ENCODE results near the gene DNAJB8.

Gene DNAJB8

DNA sequence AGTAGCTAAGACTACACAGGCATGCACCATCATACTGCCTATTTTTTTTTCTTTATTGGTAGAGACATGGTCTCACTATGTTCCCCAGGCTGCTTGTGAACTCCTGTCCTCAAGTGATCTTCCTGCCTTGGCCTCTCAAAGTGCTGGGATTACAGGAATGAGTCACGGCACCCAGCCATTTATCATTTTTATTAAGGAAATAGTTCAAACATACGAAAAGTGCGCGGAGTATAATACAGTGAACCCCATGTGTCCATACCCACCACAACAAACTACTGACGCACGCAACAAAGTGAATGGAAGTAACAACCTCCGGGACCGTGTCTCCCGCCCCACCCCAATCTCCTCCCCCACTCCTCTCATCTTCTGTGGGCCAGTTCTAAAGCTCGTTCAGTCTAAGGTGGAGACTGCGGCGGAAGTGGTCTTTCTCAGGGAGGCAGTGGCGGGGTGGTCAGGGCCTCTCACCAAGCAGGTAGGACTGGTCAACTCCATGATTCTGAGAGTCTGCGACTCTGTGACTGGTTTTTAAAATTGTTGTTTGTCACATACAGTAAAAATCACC, 42.1 kb downstream of the DNAJB8 start:
- no peak for DNase-seq

DNA sequence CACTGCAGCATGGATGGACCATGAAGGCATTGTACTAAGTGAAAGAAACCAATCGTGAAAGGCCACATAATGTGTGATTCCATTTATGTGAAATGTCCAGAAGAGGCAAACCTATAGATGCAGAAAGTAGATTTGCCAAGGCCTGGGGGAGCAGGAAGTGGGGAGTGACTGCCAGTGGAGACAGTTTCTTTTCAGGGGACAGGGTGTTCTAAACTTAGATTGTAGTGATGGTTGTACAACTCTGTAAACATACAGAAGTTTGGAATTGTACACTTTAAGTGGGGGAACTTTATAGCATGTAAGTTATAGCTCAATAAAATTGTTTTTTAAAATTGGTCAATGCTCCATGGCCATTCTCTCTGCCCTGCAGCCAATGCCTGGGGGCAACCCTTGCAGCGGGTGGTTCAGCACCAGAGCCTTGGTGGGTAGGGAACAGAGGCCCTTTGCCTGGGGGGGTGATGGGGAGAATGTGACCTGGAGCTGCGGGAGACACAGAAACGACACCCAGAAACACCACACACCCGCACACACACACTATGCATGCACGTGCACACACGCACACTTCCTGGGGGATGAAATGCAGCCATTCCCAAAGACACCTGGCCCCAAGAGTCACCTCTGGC, 43.1 kb downstream of the DNAJB8 start:
- DNase-seq, result no peak

DNA sequence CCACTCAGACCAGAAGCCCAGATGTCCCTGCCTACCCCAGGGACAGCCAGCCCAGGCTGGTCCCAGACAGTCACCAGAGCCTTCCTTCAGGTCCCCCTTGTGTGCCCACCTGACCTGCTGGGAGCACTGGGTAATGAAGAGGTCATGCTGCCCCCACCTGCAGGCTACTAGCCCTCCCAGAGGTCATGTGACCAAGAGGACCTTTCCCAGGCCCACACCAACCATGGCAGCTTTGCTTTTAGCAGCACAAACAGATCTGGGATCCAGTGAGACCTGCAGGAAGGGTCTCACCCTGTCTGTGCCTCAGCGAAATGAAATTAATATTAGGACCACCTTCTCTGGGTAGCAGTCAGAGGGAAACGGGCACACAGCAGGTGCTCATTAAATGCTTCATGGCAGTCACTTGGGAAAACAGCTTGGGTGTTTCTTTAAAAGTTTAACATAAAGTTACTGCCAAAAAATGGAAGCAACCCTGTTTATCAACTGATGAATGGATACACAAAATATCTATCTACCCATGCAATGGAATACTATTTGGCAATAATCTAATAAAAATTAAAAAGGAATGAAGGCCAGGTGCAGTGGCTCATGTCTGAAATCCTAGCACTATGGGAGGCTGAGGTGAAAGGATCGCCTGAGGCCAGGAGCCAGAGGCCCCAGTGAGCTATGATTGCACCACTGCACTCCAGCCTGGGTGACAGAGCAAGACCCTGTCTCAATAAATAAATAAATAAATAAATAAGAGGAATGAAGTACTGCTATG, 43.7 kb downstream of the DNAJB8 start:
- no peak for DNase-seq

DNA sequence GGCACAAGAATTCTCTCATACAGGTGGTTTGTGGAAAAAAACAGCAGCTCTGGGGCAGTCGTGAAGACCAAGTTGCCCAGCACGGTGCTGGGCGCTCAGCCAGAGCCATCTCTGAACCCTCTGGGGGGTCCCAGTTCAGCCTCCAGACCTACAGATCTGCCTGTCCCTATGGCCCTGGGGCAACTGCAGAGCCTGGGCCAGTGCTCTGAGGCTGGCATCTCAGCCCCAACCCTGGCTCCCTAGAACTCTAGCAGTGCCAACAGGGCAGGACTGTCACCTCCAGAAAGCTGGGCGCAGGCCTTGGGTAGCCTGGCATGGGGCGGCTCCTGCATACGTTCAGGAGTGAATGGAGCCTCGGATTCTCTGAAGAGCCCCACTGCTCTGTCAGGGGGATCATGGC, 44.7 kb downstream of the DNAJB8 start:
- DNase-seq, result no peak

DNA sequence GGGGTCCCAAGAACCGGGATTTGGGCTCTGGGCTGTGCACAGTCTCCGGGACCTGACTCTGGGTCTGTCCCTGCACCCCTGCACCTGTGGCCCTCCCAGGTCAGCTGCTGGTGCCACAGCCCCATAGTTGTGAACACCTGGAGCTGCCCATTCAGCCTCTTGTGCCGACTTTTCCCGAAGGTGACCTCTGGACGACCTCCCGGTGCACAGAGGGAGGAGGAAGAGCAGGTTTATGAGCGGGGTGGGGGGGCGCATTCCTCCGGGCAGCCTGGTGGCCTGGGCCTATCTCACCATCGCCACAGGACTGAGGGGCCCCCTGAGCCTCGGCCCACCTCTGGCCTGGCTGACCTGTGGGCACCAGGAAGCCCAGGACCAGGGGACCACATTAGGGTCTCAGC, 45.3 kb downstream of the DNAJB8 start:
- DNase-seq, result no peak

DNA sequence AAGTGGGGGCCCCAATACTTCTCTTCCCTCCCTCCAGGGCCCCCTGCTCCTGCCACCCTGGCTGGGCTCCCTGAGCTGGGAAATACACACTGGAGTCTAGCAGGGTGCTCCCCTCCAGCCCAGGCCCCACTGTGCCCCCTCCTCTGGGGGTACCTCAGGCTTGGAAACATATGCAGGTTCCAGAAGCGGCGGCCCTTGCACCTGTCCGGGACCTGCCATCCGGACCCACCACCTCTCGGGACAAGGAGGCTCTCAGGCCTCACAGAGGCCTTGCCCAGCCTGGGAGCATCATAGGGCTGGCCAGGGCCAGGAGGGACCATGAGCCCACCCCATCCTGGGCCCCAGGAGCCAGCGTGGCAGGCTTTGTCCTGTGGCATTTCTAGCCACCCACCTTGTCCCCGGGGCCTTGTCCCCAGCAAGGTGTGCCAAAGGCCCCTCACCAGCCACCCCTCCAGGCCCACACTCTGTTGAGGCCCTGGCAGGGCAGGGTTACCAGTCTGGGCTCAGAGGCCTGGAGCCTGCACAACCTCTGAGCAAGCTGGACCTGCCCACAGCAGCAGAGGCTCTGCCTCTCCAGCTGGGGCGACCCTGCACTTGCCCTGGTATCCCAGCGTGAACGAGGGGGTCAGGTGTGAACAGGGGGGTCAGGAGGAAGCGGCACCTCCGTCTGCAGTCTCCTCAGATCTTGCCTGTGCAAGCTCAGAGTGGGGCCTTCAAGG, 45.8 kb downstream of the DNAJB8 start:
- DNase-seq, result no peak

DNA sequence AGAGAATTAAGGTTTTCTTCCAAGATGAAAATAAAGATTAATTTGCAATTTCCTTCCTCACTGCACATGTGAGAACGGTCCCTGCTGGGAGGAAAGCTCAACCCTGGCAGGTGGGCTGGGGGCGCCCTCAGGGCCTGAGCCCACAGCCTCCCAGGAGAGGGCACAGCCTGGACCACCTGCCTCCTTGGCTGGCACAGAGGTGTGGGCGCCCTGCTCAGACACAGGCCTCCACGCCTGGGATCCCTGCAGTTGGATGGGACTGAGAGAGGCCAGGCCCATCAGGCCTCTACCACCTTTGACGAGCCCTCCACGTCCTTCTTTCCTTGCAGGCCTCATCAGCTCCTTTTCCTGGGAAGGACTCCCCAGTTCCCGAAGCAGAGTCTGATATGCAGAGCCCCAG, 46.4 kb downstream of the DNAJB8 start:
- no peak for DNase-seq

DNA sequence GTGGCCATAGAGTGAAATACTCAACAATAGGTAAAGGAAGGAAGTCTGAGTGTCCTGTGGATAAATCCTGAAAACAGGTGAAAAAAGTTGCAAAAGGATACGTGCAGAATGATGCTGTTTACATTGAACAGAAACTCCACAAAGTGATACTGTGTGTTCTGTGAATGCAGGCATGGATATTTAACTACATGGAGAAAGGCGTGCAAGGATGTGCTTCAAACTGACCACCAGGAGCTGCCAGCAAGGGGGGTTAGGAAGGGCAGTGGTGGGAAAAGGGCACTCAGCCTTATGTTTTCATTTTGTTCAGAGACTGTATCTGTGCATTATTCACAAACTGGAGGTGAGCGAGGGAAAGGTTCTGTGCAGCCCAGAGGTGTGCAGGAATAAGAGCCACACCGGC, 47.4 kb downstream of the DNAJB8 start:
- no peak for DNase-seq

DNA sequence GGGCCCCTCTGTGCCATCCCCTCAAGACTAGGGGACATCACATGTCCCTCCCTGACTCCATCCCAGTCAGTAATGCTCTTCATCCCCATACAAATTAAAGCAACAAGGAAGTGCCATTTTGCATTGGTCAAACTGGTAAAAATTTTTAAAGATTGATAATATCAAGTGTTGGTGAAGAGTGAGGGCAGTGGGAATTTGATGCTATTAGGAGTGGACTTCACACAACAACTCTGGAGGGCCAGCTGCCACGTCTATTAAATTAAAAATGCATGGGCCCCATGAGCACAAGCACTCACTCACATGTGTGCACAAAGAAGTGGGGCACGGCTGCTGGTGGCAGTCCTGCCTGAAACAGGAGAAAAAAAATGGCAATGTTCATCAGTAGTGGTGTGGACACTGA, 47.8 kb downstream of the DNAJB8 start:
- no peak for DNase-seq

DNA sequence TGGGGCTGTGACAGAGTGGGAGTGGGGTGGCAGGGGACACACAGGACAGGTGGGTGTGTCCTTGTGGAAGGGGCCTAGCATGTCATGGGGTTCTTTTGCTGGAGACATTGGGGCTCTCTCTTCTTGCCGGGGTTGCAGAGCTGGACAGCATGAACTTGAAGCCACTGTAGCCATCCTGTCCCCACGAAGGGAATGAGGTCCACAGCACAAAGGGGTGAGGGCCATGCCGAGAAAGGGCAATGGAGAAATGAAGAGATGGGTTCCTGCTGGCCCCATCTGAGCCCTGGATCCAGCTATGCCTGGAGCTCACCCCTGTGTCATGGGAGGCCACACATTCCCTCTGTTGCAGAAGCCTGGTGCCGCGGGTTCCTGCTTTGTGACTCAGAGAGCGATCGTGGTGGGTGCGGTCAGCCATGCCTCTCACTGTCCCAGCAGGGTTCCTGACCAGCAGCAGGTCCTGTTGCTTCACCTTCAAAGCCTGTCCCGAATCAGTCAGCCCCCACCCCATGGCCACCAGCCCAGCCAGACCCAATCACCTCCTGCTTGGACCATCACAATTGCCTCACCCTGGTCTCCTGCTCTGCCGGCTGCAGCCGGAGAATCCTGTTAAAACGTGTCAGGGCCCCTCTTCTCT, 50.0 kb downstream of the DNAJB8 start:
- no peak for DNase-seq

DNA sequence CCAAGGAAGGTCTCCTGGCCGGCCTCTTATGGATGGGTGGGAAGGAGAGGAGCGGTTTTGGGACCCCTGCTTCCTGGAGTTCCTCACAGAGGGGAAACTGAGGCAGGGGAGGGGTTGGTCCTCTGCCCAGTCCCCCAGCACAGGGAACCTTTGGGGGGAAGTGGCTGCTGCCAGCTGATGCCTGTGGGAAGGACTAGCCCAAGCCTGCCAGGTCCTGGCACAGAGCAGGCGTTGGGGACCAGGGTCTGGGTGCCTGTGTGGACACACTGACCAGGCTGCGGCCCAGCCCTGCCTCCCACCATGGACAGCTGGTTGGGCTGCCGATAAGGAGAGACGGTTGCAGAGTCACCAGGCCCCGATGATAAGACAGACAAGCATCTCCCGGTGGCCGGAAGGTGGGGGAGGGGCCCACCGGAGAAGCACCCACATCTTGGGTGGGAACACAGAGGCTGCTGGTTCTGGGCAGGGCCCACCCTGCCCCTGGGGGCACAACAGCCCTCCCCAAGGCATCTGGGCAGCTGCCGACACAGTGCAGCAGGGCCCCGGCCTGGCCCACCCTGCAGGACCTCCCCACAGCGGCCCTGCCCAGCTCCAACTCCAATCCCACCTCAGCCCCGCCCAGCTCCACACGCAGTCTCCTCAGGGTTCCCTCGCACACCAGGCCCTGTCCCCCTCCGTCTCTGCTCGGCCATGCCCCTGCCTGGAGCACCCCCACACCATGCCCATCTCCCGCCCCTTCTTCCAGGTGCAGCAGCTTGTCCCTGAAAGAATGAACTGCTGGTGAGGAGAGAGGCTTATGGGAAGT, 50.7 kb downstream of the DNAJB8 start:
- DNase-seq, result no peak

DNA sequence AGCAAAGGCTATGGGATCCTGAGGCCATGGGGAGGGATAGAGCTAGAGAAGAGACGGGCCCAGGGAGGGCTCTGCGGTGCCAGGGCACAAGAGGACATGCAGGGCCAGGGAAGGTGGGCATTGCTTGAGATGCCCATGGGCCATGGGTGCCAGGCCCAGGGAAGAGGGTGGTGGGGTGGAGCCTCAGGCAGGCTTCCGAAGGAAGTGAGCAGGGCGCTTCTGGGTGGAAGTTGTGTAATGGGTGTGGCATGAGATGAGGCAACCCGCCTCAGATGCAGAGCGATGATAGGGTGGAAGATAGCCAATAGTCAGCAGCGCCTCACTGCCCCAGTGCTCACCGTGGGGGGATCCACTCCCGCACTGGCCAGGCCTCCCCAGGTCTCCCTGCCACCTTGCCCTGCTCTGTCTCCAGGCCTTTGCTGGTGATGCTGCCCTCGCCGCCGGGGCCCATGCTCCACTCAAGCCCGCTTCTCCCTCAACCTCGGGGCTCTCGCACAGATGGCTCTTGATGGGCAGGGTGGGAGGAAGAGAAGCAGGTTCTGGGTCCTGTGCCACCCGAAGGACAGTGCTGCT, 51.4 kb downstream of the DNAJB8 start:
- no peak for DNase-seq

DNA sequence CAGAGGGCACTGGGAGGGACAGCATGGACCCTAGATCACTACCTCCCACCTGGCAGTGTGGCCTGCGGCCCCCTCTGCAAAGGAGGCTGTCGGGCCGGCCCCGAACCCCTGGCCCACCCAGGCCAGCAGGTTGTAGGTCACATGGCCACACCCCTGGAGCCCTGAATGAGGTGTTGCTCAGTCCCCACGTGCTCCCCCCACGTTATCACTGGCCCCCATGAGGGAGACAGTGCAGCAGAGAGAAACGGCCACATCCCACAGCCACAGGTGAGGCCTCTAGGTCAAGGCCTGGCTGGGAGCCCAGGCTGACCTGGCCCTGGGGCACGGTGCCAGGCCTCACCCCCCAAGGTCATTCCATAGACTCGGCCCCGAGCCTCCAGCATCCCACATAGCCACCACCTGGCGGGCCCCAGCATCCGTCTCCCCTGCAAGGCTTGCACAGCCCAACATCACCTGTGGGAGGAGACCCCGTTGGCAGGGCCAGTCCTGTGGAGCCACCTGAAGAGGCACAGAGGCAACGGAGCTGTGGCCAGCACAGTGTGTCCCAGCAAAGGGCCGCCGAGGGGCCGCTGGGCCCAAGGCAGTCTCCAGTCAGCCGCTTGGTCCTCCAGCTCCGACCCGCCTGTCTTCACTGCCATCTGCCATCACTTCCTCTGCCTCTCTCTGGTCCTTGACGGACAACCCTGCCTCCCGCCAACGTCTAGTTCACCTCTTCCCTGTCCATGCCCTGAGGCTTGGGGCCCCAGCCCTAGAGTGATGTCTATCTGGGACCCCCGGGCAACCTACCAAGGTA, 53.1 kb downstream of the DNAJB8 start:
- DNase-seq, result no peak

DNA sequence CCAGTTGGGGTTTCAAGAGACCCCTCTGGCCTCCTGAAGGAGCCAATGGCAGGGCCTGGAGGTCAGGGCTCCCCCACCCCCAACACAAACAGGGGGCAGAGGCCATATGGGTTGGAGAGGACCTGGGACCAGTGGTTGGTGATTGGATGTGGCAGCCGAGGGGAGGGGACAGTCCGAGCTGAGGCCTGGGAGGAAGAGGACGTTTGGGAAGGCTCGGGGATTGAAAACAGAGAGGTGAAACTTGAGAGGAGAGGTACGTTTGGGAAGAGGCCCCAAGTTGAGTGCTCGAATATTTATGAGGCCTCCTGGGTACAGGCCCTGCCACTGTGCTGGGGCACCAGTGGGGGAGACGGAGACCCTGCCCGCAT, 53.7 kb downstream of the DNAJB8 start:
- DNase-seq, result no peak

All from effector CD4-positive, alpha-beta T cell (primary cell).